Hematopoietic multipotent progenitor cell (in vitro differentiated cells): ENCODE data around the gene XCL1. TPM values are rescaled to one million over a fixed set of nuclear protein-coding genes. Genes with fewer than 3 reads are reported as not detected.
A peak's percentile ranks its signal among the peaks of the same experiment; 100 is the strongest.

Source experiments
- DNase-seq, 3 donors: peaks; one replicate each; pipeline ENCODE4 v3.0.0-alpha.2; 2011 to 2015; ENCODE audit warnings: low read depth in 2 of 3, low spot score in 2 of 3
- total RNA-seq: library from RNA; depleted of rRNA; stranded (reverse); fragments of >200 nt; gene quantifications from one replicate; pipeline ENCODE4 v1.2.3, GENCODE V29; 2012

XCL1 gene
- total RNA-seq, 1 donor, result not detected

- DNase-seq, result peak; percentile 34 to 85 (median 63)
These were observed 27.2 kb downstream of the XCL1 start for GRCh38 chr1:168603501-168604110.

GRCh38 chr1:168605443-168605842 is 29.0 kb downstream of the XCL1 start:
- no peak for DNase-seq

GRCh38 chr1:168606096-168606495 is 29.7 kb downstream of the XCL1 start:
- no peak for DNase-seq

GRCh38 chr1:168607872-168608428 is 31.5 kb downstream of the XCL1 start:
- no peak for DNase-seq

- no peak for DNase-seq
These were observed 32.7 kb downstream of the XCL1 start for GRCh38 chr1:168608796-168609715.

GRCh38 chr1:168609741-168610510 is 33.5 kb downstream of the XCL1 start:
- DNase-seq, result peak in 1 of 3 donors; percentile 45

GRCh38 chr1:168613038-168613451 is 36.6 kb downstream of the XCL1 start:
- no peak for DNase-seq

GRCh38 chr1:168613691-168614231 is 37.4 kb downstream of the XCL1 start:
- no peak for DNase-seq

GRCh38 chr1:168614235-168614634 is 37.8 kb downstream of the XCL1 start:
- DNase-seq, result no peak

GRCh38 chr1:168615965-168616364 is 39.6 kb downstream of the XCL1 start:
- DNase-seq, result no peak

- DNase-seq, result no peak
These were observed 41.8 kb downstream of the XCL1 start for GRCh38 chr1:168617974-168618750.

GRCh38 chr1:168618886-168619285 is 42.5 kb downstream of the XCL1 start:
- DNase-seq, result no peak

- DNase-seq, result no peak
These were observed 45.0 kb downstream of the XCL1 start for GRCh38 chr1:168621356-168621755.

- no peak for DNase-seq
These were observed 46.8 kb downstream of the XCL1 start for GRCh38 chr1:168623003-168623828.

GRCh38 chr1:168623831-168624230 is 47.4 kb downstream of the XCL1 start:
- no peak for DNase-seq

- DNase-seq, result no peak
These were observed 49.9 kb downstream of the XCL1 start for GRCh38 chr1:168626326-168626725.

- DNase-seq, result no peak
These were observed 51.0 kb downstream of the XCL1 start for GRCh38 chr1:168627370-168627769.

- DNase-seq, result no peak
These were observed 52.4 kb downstream of the XCL1 start for GRCh38 chr1:168628807-168629206.

- DNase-seq, result no peak
These were observed 53.1 kb downstream of the XCL1 start for GRCh38 chr1:168629466-168629865.
